Adrenal gland (tissue), 12 donors: ENCODE results near the gene SNX24. TPM values are rescaled to one million over a fixed set of nuclear protein-coding genes. Genes with fewer than 3 reads are reported as not detected.

Source experiments
- DNase-seq, 7 donors: peaks; one replicate each; pipeline ENCODE4 v3.0.0-alpha.2; 2019 to 2020
- H3K27ac ChIP-seq, 5 donors: fragments of 200-600 bp; sonication (generic) in 4 of 5; 1 replicate in 3 of 5; 2 replicates in 2 of 5; pipeline versions ENCODE4 v1.5.1 to v1.8.0; 2016 to 2020; ENCODE audit warnings: mild to moderate bottlenecking in 1 of 5
- H3K27me3 ChIP-seq: fragments of 200-600 bp; 2 replicates; pipeline ENCODE4 v1.8.0; 2021
- H3K36me3 ChIP-seq, 2 donors: fragments of 200-600 bp; replicated peaks in 1 of 2; 1 replicate in 1 of 2; 2 replicates in 1 of 2; pipeline versions ENCODE4 v1.5.1 to v1.8.0; 2018 to 2022
- H3K4me1 ChIP-seq, 2 donors: fragments of 200-600 bp; replicated peaks in 1 of 2; 1 replicate in 1 of 2; 2 replicates in 1 of 2; pipeline versions ENCODE4 v1.5.1 to v1.8.0; 2018 to 2021
- H3K4me3 ChIP-seq, 4 donors: fragments of 200-600 bp; sonication (generic) in 3 of 4; one replicate each; pipeline ENCODE4 v1.5.1; 2016 to 2018
- H3K9me3 ChIP-seq, 3 donors: fragments of 200-600 bp; sonication (generic) in 1 of 3; replicated peaks in 1 of 3; 1 replicate in 2 of 3; 2 replicates in 1 of 3; pipeline versions ENCODE4 v1.5.1 to v1.8.0; 2016 to 2021
- CTCF ChIP-seq, 6 experiments: fragments of 450-650 bp in 4 of 6; fragments of 200-600 bp in 2 of 6; sonication (generic) in 1 of 6; IDR thresholded peaks; 1 replicate in 5 of 6; 2 replicates in 1 of 6; pipeline versions ENCODE4 v1.5.1 to v1.8.0; 2016 to 2021; ENCODE audit warnings: antibody characterized with exemption in 6 of 6, mild to moderate bottlenecking in 2 of 6, moderate library complexity in 1 of 6
- POLR2A ChIP-seq, 2 donors: fragments of 450-650 bp; IDR thresholded peaks; one replicate each; pipeline ENCODE4 v1.6.1; 2017; ENCODE audit warnings: antibody characterized with exemption in 2 of 2, mild to moderate bottlenecking in 2 of 2, moderate library complexity in 1 of 2
- WGBS, 4 donors: extraction: QIAGEN DNeasy Blood & Tissue Kit in 2 of 4; methylation state at CpG; one replicate each; pipeline versions ENCODE4 v1.1.5 to v1.1.7; 2013 to 2017; 5-methylcytosine and 5-hydroxymethylcytosine counted together
- intact Hi-C, 2 donors: fragments of 100-400 bp; cut with DNase I; formaldehyde crosslinking; loops; one replicate each; pipeline versions ENCODE4 v1.14.1 to v1.15.0; 2022 to 2023
- polyA plus RNA-seq, 3 donors: library from polyadenylated mRNA; stranded (reverse); fragments of 200-250 nt in 2 of 3; fragments of 350-450 nt in 1 of 3; fragmentation: Illumina TruSeq in 1 of 3; extraction: RNeasy Lipid Tissue Mini Kit (QIAGEN cat#74804) in 1 of 3; gene quantifications; one replicate each; pipeline ENCODE4 v1.2.3, GENCODE V29; 2013 to 2014
- total RNA-seq, 9 donors: library from RNA; depleted of rRNA in 4 of 9; stranded (reverse); fragments of >200 nt in 4 of 9; fragments of 120-200 nt in 1 of 9; fragmentation: NEBNext Ultra II Directional in 1 of 9; extraction: Animal tissue kit (Norgen Biotek cat#: 25700) in 1 of 9; gene quantifications; one replicate each; pipeline versions ENCODE4 v1.1.0 to v1.2.4, GENCODE V29; 2013 to 2023
- donor health status: healthy with polysubstance abuse.
- donor health status: Bipolar disorder and iron deficiency.
- donor health status: DM: yes; HTN: yes; CAD: no.
- donor health status: DM: no; HTN: no; CAD: no.
- donor health status: DM: no; HTN: no; CAD: no.
- donor health status: DM: yes; HTN: yes; CAD: no.

The SNX24 gene
- total and polyA plus RNA-seq, 12 donors, result 5.0 to 28.2 (median 13.9) TPM

GRCh38 chr5:122882831-122883230 is 37.4 kb downstream of the SNX24 start:
- H3K4me1 ChIP-seq, result peaks cover 4 to 9% of the 10 kb centered on the region in 2 donors
- DNase-seq, result peak in 2 of 7 donors; percentile 22 to 25
- H3K9me3 ChIP-seq, result no peaks in the 10 kb centered on the region
- 33 to 58% (median 49%) methylated on average over 3 of the region's 3 CpGs for WGBS, 4 donors
- intact Hi-C loops, result no loop called here
- H3K4me3 ChIP-seq, result no peak overlapping the region
- H3K27me3 ChIP-seq, result no peaks in the 10 kb centered on the region
- H3K27ac ChIP-seq, result no peak overlapping the region
- no peaks in the 10 kb centered on the region for H3K36me3 ChIP-seq
- TF ChIP-seq CTCF (IDR thresholded peaks at IDR 0.05) (no peak), POLR2A (IDR thresholded peaks at IDR 0.05) (no peak)

DNA sequence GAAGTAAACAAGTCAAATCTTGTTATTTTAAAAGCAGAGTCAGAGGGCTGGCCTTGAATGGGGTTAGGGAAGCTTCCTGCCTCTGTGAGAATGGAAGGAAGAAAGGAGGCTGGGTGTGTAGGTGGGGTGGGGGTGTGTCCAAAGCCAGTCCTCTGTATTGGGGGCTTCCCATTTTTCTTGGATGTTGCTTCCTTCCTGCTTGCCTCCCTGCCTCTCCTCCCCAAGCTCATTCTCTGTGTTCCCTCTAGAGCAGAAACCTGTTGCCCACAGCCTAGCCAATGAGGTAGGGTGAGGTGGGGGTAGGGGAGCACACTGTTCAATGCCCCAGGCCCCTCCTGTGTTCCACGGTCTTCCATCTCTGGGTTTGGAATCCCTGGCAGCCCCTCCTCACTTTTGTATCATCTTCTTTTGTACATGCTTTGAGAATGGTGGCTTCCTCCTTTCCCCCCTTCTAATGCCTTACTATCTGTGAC is 39.7 kb downstream of the SNX24 start:
- TF ChIP-seq POLR2A (IDR thresholded peaks at IDR 0.05), result no peak
- TF ChIP-seq CTCF (IDR thresholded peaks at IDR 0.05), result no peak
- no peaks in the 10 kb centered on the region for H3K27me3 ChIP-seq

DNA sequence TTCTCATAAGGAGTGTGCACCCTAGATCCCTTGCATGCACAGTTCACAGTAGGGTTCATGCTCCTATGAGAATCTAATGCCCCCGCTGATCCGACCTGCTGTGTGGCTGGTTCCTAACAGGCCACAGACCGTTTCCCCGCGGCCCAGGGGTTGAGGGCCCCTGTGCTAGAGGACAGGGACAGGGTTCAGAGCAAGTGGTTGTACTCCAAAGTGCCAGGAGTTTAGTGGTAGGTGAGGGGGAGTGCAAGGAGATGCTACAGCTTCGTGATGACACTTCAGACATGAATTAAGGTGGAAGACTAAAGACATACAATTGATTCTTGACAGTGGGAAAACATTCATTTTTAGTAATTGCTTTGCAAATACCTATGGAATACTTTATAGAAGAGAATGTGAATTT is 40.5 kb downstream of the SNX24 start:
- DNase-seq, result no peak
- Histone ChIP-seq H3K9me3 (no peaks in the 10 kb centered on the region), H3K27ac (no peak overlapping the region), H3K4me1 (peaks cover 4 to 9% of the 10 kb centered on the region in 2 donors), H3K4me3 (no peak overlapping the region), H3K27me3 (no peaks in the 10 kb centered on the region), H3K36me3 (no peaks in the 10 kb centered on the region)
- no peak for TF ChIP-seq POLR2A (IDR thresholded peaks at IDR 0.05)
- TF ChIP-seq CTCF (IDR thresholded peaks at IDR 0.05), result no peak
- WGBS, 4 donors, result 94 to 100% (median 98%) methylated on average over 3 to 6 of the region's 6 CpGs
- intact Hi-C loops, result no loop called here

More for the DNA sequence above, 39.7 kb downstream of the SNX24 start:
- H3K4me3 ChIP-seq, result no peak overlapping the region
- 52 to 83% (median 77%) methylated on average over 1 of the region's 1 CpG for WGBS, 4 donors
- peaks cover 4 to 9% of the 10 kb centered on the region in 2 donors for H3K4me1 ChIP-seq
- H3K36me3 ChIP-seq, result no peaks in the 10 kb centered on the region
- H3K27ac ChIP-seq, result no peak overlapping the region
- intact Hi-C loops, result no loop called here
- no peak for DNase-seq
- H3K9me3 ChIP-seq, result no peaks in the 10 kb centered on the region

DNA sequence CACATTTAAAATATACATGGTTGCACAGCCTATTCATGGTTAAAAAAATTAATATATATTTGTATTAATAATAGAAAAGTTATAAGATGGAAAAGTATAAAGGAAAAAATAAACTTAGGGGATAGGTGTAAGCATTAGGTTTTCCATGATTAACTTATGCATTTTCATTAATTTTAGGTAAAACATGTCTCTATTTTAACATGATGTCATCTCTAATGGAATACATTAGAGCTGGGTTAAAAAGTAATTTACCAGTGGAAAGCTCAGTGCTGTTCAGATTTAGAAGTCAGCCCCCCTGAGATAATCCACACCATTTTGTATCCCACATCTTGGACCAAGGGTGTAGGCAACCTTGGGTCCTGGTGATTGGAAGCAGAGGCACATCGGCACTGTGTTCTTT is 49.7 kb downstream of the SNX24 start:
- 91 to 100% (median 95%) methylated on average over 1 of the region's 1 CpG for WGBS, 4 donors

More for the DNA sequence above, 49.7 kb downstream of the SNX24 start:
- no peak overlapping the region for H3K27ac ChIP-seq
- H3K27me3 ChIP-seq, result no peaks in the 10 kb centered on the region
- H3K36me3 ChIP-seq, result no peaks in the 10 kb centered on the region
- intact Hi-C loops, result no loop called here
- TF ChIP-seq CTCF (IDR thresholded peaks at IDR 0.05), result no peak
- no peak for TF ChIP-seq POLR2A (IDR thresholded peaks at IDR 0.05)
- DNase-seq, result no peak
- no peak overlapping the region for H3K4me3 ChIP-seq
- no peaks in the 10 kb centered on the region for H3K4me1 ChIP-seq
- no peaks in the 10 kb centered on the region for H3K9me3 ChIP-seq
